Urinary bladder (tissue), 4 donors: ENCODE data around the gene PTCD1. TPM values are rescaled to one million over a fixed set of nuclear protein-coding genes. Genes with fewer than 3 reads are reported as not detected.
"Not testable (repeated sequence)": the region's sequence is repeated elsewhere in the genome, so short reads cannot be mapped to it uniquely, and the experiment has no call there.

Experiments used
- DNase-seq: peaks from one replicate; pipeline ENCODE4 v3.0.0-alpha.2; 2015; ENCODE audit errors: extremely low spot score
- H3K27ac ChIP-seq: one replicate; pipeline ENCODE4 v1.5.1; 2013; ENCODE audit warnings: low read depth, mild to moderate bottlenecking, moderate library complexity
- H3K36me3 ChIP-seq: one replicate; pipeline ENCODE4 v1.6.1; 2013; ENCODE audit warnings: mild to moderate bottlenecking, moderate library complexity; ENCODE audit not compliant: insufficient read depth
- H3K4me1 ChIP-seq: one replicate; pipeline ENCODE4 v1.6.1; 2013; ENCODE audit warnings: mild to moderate bottlenecking, moderate library complexity; ENCODE audit not compliant: insufficient read depth
- H3K4me3 ChIP-seq: one replicate; pipeline ENCODE4 v1.5.1; 2013; ENCODE audit warnings: low read depth, low read length
- WGBS: extraction: QIAGEN DNeasy Blood & Tissue Kit; methylation state at CpG from one replicate; pipeline ENCODE4 v1.1.7; 2013; 5-methylcytosine and 5-hydroxymethylcytosine counted together
- polyA plus RNA-seq: library from polyadenylated mRNA; stranded (reverse); fragments of 200-250 nt; gene quantifications from one replicate; pipeline ENCODE4 v1.2.3, GENCODE V29; 2013
- total RNA-seq: library from RNA; depleted of rRNA; stranded (reverse); fragments of >200 nt; gene quantifications from one replicate; pipeline ENCODE4 v1.2.3, GENCODE V29; 2014
- donor health status: healthy with polysubstance abuse.
- donor health status: healthy.

PTCD1 gene
- total and polyA plus RNA-seq, 2 donors: 4.3 to 5.8 TPM

GRCh38 chr7:99383203-99383602 is 55.4 kb downstream of the PTCD1 start:
- WGBS: 89% methylated on average over 10 of the region's 10 CpGs
- Histone ChIP-seq H3K36me3 (peaks cover 2% of the 10 kb centered on the region), H3K27ac (no peak overlapping the region), H3K4me1 (peaks cover 3% of the 10 kb centered on the region), H3K4me3 (no peak overlapping the region)
- no peak for DNase-seq

DNA sequence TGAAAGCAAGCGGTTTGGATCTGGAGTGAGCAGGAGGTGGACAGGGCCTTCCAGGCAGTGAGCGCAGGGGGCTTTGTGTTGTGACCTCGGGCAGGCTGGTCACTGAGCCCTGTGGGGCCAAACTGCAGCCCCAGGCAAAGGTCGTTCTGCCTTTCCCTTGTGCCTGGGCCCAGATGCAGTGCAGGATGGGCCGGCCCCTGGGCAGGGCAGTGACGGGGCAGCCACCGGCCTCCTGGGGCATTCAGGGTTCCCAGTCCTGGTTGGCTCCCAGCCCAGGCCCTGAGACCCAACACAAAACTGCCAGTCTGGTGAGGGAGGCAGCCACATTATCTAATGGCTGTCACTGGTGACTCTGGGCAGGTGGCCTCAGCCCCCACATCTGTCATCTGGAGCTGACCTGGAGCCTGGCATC is 56.9 kb downstream of the PTCD1 start:
- Histone ChIP-seq H3K4me1 (peaks cover 3% of the 10 kb centered on the region), H3K27ac (no peak overlapping the region), H3K36me3 (peaks cover 2% of the 10 kb centered on the region), H3K4me3 (no peak overlapping the region)
- DNase-seq: no peak
- 81% methylated on average over 7 of the region's 7 CpGs for WGBS

GRCh38 chr7:99380823-99381663 is 57.6 kb downstream of the PTCD1 start:
- peaks cover 2% of the 10 kb centered on the region for H3K36me3 ChIP-seq
- H3K4me1 ChIP-seq: peaks cover 3% of the 10 kb centered on the region
- H3K27ac ChIP-seq: no peak overlapping the region
- DNase-seq: no peak
- no peak overlapping the region for H3K4me3 ChIP-seq
- 80% methylated on average over 16 of the region's 16 CpGs for WGBS

DNA sequence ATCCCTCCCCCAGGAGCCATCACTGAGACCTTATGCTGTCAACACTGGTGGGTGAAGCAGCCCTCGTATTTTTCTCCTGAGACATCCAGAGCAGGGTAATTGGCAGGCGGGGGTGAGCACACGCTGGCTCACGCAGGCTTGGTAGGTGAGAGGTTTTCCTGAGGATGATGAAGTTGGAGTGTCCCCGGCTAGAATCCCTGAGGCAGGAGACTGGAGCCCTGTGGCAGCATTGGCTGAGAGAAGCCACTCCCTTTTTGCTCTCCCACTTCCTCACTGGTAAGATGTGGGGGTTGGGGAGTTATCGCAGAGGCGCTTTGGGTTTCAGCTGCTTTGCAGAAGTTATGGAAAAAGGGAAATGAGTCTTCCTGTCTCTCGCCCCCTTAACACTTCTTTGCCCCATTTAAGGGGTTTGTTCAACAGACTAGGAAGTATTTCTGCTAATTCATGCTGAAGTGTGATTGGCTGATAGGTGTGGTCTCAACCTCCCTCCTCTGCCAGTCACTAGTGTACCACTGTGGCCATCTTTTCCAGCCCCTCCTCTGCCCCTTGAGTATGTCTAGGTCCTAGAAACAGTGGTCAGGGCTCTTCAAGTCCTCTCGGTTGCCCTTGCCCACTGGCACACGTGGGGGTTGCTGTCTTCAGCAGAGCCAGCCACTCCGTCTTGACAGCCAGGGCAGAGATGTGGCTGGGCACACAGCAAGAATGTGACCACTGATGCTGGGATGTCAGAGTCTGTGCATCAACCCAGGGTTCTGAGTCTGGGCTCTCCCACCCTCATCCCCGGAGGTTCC is 58.4 kb downstream of the PTCD1 start:
- H3K4me3 ChIP-seq: no peak overlapping the region
- WGBS: 50% methylated on average over 12 of the region's 12 CpGs
- H3K27ac ChIP-seq: peak overlapping the region; percentile 82
- H3K4me1 ChIP-seq: peaks cover 3% of the 10 kb centered on the region
- DNase-seq: no peak
- H3K36me3 ChIP-seq: no peaks in the 10 kb centered on the region

DNA sequence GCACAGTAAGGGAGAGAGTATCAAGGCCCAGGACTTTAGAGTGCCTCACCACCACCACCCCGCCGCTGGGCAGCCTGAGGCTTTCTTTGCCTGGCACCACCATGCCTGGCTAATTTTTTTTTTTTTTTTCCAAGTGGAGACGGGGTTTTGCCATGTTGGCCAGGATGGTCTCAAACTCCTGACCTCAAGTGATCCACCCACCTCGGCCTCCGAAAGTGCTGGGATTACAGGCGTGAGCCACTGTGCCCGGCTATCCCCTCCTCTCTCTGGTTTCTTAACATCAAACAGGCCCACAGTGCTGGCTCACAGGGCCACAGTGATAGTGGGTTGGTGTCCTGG is 58.9 kb downstream of the PTCD1 start:
- 34% methylated on average over 7 of the region's 7 CpGs for WGBS
- H3K4me1 ChIP-seq, H3K4me3 ChIP-seq: not testable (repeated sequence)

GRCh38 chr7:99379043-99379577 is 59.5 kb downstream of the PTCD1 start:
- Histone ChIP-seq H3K36me3 (no peaks in the 10 kb centered on the region), H3K27ac (peak overlapping the region; percentile 82), H3K4me1 (peaks cover 3% of the 10 kb centered on the region), H3K4me3 (no peak overlapping the region)
- WGBS: 32% methylated on average over 7 of the region's 7 CpGs
- no peak for DNase-seq

More for the DNA sequence above, 58.9 kb downstream of the PTCD1 start:
- not testable (repeated sequence) for DNase-seq, H3K36me3 ChIP-seq
- peak overlapping the region; percentile 82 for H3K27ac ChIP-seq

DNA sequence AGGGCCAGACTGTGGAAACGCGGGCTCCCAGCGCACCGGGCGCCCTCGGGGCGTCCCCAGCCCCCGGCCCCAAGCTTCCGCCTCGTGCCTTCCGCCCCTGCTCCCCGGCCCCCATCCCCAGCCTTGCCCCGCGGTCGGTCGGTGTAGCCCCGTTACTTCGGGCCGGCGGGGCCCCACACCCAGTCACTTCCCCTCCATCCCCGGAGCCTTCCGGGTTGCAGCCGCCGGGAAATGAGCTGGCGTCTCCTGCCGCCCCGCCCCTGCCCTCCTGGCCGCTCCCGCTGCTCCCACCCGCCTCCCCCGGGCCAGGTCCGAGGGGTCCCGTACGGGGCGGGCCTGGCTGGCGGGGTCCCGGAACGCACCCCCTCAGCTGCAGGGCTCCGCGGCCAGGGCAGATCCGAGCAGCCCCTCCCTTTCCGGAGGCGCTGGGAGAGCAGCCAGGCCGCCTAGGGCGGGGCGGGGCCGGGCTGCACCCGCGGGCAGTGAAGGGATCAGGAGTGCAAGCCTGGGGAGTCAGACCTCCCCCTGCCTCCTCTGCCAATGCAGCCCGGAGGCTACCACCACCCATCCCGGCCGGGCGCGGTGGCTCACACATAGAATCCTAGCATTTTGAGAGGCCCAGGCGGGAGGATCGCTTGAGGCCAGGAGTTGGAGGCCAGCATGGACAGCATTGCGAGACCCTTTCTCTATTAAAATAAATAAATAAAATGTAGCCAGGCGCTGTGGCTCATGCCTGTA is 63.4 kb downstream of the PTCD1 start:
- 4% methylated on average over 58 of the region's 58 CpGs for WGBS
- Histone ChIP-seq H3K36me3 (no peaks in the 10 kb centered on the region), H3K4me3 (peak overlapping the region; percentile 96), H3K27ac (peak overlapping the region; percentile 61), H3K4me1 (peaks cover 3% of the 10 kb centered on the region)
- DNase-seq: no peak

DNA sequence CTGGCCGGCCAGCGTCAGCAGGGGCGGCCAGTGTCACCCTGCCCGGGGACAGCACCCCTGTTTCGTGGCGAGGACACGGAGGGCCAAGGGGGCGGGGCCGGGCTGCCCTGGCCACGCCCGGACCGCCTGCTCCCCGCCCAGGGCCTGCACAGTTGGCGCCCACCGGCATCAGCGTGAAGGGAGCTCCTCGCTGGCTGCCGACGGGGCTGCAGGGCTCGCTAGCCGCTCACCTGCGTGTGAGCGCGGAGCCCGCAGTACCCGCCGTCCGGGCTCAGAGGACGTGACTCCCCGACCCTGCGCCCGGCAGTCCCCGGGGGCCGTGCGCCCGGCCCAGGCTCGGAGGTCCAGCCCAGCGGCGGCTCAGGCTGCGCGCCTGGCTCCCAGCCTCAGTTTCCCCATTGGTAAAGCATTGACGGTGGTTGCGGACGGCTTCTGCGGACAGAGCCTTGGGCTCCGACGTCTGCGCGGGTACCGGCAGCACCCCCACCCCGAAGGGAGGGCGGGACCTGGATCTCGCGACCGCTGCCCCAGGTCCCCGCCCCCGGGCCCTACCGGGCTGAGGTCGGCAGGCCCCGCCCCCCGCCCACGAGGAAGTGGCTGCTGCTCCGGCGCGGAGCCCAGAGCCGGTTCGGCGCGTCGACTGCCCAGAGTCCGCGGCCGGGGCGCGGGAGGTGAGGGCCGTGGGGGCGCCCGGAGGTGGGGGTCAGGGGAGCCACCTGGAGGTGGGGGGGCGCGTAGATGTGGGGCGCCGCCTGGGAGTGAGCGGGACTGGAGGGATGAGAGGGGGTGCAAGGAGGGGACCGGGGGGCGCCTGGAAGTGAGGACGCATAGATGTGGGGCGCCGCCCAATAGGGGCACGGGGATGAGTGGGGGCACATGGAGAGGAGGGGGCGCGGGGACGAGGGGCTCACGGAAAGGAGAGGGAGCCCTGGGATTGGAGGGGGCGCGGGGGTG is 64.2 kb downstream of the PTCD1 start, which contains the start of gene ARPC1B:
TSS of gene ARPC1B (plus strand) at position 620 of the 954 bp plus-strand sequence. CDS start 10,985 bp downstream, outside the sequence.
- Histone ChIP-seq H3K36me3 (no peaks in the 10 kb centered on the region), H3K4me1 (no peaks in the 10 kb centered on the region), H3K27ac (peak within 1 kb of the TSS; percentile 61), H3K4me3 (peak within 1 kb of the TSS; percentile 96)
- WGBS: 2% methylated on average over 95 of the region's 95 CpGs
- DNase-seq: no peak

DNA sequence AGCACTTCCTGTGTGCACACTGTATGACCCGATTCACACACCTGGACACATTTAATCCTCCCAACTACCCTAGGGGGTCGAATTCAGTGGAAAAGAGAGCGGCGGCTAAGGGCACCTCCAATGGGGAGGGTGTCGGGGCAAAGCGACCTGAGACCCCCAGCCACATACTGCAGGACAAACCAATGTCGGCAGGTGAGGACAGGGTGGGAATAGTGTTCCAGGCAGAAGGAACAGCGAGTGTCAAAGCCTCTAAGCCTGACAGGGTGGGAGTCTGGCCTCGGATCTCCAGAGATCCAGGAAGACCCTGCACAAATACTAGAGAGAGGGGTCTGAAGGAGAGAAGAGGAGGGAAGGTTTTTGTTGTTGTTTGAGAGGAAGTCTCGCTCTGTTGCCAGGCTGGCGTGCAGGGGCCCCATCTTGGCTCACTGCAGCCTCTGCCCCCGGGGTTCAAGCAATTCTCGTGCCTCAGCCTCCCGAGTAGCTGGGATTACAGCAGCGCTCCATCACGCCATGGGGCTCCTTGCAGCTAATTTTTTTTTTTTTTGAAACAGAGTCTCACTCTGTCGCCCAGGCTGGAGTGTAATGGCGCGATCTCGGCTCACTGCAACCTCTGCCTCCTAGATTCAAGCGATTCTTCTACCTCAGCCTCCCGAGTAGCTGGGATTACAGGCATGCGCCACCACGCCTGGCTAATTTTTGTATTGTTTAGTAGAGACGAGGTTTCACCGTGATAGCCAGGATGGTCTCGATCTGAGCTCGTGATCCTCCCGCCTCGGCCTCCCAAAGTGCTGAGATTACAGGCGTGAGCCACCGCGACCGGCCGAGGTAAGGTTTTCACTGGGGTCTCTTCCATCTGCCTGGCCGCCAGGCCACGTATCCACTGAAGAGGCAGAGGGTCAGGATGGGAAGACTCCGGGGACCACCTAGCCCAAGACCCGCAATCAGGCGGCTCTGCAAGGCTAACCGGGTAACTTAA is 65.2 kb downstream of the PTCD1 start:
- H3K36me3 ChIP-seq: no peaks in the 10 kb centered on the region
- WGBS: 86% methylated on average over 41 of the region's 41 CpGs
- H3K4me1 ChIP-seq: no peaks in the 10 kb centered on the region
- H3K4me3 ChIP-seq: peak overlapping the region; percentile 96
- no peak for DNase-seq
- no peak overlapping the region for H3K27ac ChIP-seq

DNA sequence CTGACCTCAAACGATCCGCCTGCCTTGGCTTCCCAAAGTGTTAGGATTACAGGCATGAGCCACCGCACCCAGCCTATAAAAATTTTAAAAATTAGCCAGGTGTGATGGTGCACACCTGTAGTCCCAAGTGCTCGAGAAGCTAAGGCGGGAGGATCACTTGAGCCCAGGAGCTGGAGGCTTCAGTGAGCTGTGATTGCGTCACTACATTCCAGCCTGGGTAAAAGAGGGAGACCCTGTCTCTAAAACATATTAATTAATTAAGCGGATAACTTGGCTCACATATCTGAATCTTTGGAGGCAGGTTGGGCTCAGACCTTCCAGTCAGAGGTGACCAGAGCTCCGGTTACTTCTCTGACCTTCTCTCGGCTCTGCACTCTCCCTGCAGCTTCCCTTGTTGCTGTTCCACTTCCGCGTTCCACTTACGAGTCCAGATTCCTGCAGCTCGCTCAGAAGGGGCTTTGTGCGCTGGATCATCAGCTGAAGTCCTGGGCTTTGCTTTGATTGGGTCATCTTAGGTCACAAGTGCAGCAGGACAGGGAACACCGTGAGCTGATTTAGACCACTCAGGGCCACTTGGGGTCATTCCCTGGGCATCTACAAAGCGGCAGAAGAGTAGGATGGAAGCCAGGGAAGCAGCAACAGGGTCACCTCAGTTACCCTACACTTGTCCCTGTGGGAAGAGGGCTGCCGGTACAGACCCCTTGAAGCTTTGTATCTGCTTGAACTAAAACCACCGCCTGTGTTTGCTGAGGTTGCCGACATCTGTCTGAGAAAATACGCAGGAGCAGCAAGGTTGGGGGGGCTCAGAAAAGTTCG is 66.1 kb downstream of the PTCD1 start:
- Histone ChIP-seq H3K4me3 (no peak overlapping the region), H3K27ac (no peak overlapping the region), H3K36me3 (no peaks in the 10 kb centered on the region), H3K4me1 (no peaks in the 10 kb centered on the region)
- 44% methylated on average over 21 of the region's 21 CpGs for WGBS
- DNase-seq: no peak

DNA sequence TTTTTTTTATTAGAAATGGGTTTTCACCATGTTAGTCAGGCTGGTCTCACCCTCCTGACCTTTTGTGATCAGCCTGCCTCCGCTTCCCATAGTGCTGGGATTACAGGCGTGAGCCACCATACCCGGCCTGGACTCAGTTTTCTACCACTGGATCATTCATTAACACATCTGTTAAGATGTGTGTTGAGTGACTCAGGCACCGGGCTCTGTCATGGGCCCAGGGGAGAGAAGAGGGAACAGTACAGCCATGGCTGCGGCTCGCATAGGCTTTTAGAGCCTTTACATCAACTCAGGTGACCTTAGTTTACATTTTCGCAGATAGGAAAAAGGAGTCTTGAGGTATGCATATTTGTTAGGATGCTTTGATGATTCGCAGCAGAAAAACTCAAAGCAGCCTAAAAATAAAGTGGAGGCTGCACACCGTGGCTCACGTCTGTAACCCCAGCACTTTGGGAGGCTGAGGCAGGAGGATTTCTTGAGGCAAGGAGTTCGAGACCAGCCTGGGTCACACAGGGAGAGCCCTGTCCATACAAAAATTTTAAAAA is 67.2 kb downstream of the PTCD1 start:
- Histone ChIP-seq H3K4me3 (no peak overlapping the region), H3K27ac (no peak overlapping the region), H3K4me1 (no peaks in the 10 kb centered on the region), H3K36me3 (peaks cover 2% of the 10 kb centered on the region)
- DNase-seq: no peak
- 92% methylated on average over 11 of the region's 11 CpGs for WGBS
